HG03064 (cell line): Measurements from ENCODE around the gene PPT2.
"Not testable (repeated sequence)": the region's sequence is repeated elsewhere in the genome, so short reads cannot be mapped to it uniquely, and the experiment has no call there.

Experiments
- ATAC-seq: cut with Tn5 transposase; IDR thresholded peaks from one replicate; pipeline ENCODE4 v1.9.1; 2021; ENCODE audit warnings: low read depth; ENCODE audit not compliant: unreplicated experiment

Gene PPT2

DNA sequence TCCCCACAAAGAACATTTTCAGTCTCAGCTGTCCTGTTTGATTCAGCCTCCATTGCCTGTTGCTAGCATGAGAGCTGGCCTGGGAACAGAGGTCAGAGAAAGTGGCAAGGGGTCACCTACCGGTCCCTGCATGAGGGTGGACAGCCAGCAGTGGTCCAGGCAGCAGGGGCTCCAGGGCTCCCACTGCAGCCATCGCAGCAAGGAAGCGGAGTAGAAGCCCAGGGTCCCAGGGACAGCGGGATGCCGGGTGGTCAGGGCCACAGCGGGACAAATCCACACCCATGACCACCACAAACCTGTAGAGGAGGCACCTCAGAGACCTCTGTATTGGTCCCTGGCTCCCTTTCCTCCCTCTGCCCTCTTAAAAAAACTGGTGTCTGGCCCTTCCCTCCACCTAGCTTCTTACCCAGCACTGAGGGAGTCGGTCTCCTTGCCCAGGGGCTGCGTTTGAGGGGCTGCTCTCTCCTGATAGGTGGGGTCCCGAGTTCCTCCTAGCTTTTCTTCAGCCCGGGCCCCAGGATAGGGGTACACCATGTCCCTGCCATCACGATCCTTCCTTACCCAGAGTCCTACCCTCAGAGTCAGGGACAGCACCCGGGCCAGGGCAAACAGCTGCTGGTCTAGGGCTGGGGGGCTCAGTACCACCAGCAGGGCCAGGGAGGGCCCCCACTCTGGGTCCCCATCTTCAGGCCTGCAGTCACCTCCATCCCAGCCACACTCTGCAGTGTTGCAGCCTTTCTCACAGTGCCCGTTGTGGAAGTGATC is 47.0 kb downstream of the PPT2 start:
- ATAC-seq: no peak

DNA sequence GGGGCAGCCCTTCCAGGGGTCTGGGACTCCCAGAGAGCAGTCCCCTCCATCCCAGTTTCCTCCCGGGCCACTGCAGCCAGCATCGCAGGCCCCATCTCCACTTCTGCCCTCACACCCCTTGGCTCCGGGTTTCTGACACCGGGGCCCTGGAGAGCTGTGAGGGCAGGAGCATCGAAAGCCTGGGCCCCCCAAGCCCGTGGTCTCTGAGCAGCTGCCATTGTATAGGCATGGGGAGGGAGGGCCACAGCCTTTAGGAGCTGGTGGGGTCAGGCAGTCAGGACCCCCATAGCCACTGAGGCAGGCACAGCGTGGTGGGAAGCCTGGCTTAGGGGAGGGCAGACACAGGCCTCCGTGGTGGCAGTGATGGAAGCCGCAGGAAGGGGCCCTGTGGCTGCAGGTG is 48.2 kb downstream of the PPT2 start:
- no peak for ATAC-seq

GRCh38 chr6:32203426-32204267 is 49.7 kb downstream of the PPT2 start:
- ATAC-seq: no peak

DNA sequence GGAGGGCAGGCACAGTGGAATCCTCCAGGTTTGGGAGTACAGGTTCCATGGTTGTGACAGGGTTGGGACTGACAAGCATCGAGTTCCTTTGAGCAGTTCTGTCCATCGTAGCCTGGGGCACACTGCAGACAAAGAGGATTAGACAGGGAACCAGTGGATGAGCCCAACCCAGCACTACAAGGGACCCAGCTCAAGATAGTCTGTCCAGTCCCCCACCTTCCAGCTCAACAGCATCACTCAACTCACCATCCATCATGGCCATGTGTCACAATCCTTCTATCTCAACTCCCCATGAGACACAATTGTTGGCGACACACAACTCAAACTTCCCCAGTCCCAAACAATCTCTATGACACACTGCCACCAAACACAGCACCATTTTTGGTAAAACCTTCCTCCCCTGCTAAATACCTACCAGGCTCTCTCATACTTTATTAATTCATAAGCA is 50.4 kb downstream of the PPT2 start:
- ATAC-seq: no peak

DNA sequence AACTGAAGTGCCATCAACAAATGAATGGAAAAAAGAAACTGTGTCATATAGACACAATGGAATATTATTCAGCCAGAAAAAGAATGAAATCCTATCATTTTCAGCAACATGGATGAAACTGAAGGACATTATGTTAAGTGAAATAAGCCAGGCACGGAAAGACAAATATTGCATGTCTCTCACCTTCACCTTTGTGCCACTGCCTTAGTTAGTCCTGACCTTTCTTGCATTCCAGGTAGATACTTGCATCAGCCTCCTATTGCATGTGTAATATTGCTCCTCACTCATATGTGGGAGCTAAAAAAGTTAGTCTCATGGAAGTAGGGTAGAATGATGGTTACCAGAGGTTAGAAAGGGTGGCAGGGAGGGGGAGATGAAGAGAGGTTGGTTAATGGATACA is 55.1 kb downstream of the PPT2 start:
- ATAC-seq: no peak

DNA sequence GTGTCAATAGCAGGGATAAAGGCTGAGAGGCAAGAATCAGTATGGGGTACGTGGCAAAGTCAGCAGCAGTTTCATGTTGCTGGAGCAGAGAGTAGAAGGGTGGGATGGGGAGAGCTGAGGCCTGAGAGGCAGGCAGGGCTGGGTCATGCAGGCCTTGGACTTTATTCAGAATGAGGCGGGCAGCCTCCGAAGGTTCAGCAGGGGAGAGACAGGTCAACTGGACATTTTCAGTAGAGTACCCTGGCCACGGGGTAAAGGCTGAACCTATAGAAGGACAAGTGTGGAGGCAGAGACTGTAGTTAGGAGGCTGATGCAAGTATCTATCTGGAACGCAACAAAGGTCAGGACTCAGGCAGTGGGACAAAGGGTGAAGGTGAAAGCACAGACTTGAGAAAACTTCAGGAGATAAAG is 56.3 kb downstream of the PPT2 start:
- no peak for ATAC-seq

- ATAC-seq: not testable (repeated sequence)
These were observed 57.5 kb downstream of the PPT2 start for GRCh38 chr6:32211432-32211831.

DNA sequence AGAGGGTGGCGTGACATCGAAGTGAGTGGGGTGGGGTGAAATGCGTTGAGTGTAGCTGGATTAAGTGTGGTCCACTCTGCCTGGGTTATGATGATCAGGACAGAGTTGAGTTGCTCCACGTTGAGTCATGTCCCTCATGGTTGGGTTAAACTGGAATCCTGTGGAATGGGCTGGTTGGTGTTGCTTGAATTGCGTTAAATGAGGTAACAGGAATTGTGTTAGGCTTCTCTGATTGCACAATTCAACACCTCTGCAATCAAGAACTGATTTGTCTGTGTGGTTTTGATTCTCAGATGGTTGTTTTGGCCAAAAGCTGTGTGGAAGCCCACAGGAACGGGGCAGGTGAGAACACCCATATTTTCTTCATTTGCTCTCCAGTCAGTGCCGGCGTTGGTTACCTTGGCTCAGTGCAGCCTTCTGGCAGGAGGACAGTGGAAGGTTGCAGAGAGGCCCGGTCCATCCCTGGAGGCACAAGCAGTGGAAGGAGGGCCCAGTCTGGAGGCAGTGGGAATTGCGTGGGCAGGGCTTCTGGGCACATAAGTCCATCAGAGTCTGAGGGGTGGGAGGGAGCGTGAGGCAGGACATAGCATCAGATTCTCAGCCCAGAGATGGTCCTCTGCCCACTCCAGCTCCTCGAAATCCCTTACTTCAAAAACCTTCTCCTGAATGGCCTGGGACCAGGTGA is 58.3 kb downstream of the PPT2 start:
- ATAC-seq: no peak
